GM12878 (cell line): Measurements from ENCODE around the gene NOTCH1. TPM values are rescaled to one million over a fixed set of nuclear protein-coding genes. Genes with fewer than 3 reads are reported as not detected.
A peak's percentile ranks its signal among the peaks of the same experiment; 100 is the strongest.

ENCODE experiments used
- ATAC-seq: fragments of 200-7000 bp; cut with Tn5 transposase; 3 replicates; pipeline ENCODE4 v1.9.1; 2020; ENCODE audit warnings: mild to moderate bottlenecking, moderate library complexity
- BruUV-seq: library from RNA; stranded (reverse); fragments of 400-500 nt; replicated peaks from 2 replicates; lab custom pipeline; 2021; lab: Mats Ljungman, UMichigan
- CTCF ChIA-PET: fragments of 300-600 bp; sonication (Branson Sonifier 250); formaldehyde crosslinking; extraction: SDS; loops from one replicate; lab custom pipeline; 2021; ENCODE audit warnings: inconsistent platforms; lab: Yijun Ruan, JAX
- POLR2A ChIA-PET: fragments of 350-600 bp; formaldehyde crosslinking; extraction: SDS; loops from one replicate; lab custom pipeline; 2021; ENCODE audit warnings: inconsistent platforms; lab: Charles Lee
- RAD21 ChIA-PET: fragments of 300-600 bp; sonication (Branson Sonifier 250); formaldehyde crosslinking; loops from one replicate; lab custom pipeline; 2023; ENCODE audit warnings: antibody characterized with exemption; ENCODE audit not compliant: unreplicated experiment; lab: Charles Lee
- SMC1A ChIA-PET: fragments of 300-600 bp; sonication (Branson Sonifier 250); formaldehyde crosslinking; loops from one replicate; lab custom pipeline; 2023; ENCODE audit not compliant: unreplicated experiment, uncharacterized antibody; lab: Charles Lee
- DNase-seq: peaks from one replicate; pipeline ENCODE4 v3.0.0-alpha.2; 2011; ENCODE audit warnings: low read depth, low spot score
- FAIRE-seq: peaks from 3 replicates; lab custom pipeline; 2011; peaks lifted over from hg19 to GRCh38; lab: Jason Lieb, UNC
- H2AFZ ChIP-seq: 2 replicates; pipeline ENCODE4 v1.6.0; 2011; ENCODE audit warnings: low read depth, low read length, control low read depth; ENCODE audit not compliant: control insufficient read depth
- H3K27ac ChIP-seq: 2 replicates; pipeline ENCODE4 v1.5.1; 2011; ENCODE audit warnings: control low read depth; ENCODE audit not compliant: control insufficient read depth, insufficient read depth
- H3K27me3 ChIP-seq, 2 experiments: replicated peaks in 1 of 2; 2 replicates each; pipeline versions ENCODE4 v1.6.0 to v1.6.1; 2011; ENCODE audit warnings: low read length in 1 of 2; ENCODE audit not compliant: control insufficient read depth in 2 of 2, insufficient read depth in 2 of 2
- H3K36me3 ChIP-seq, 2 experiments: 2 replicates each; pipeline ENCODE4 v1.5.1; 2011; ENCODE audit warnings: low read length in 1 of 2; ENCODE audit not compliant: control insufficient read depth in 2 of 2, insufficient read depth in 2 of 2
- H3K4me1 ChIP-seq: 2 replicates; pipeline ENCODE4 v1.6.1; 2011; ENCODE audit warnings: mild to moderate bottlenecking, low read length, moderate library complexity, mixed read lengths; ENCODE audit not compliant: control insufficient read depth, insufficient read depth
- H3K4me2 ChIP-seq: 2 replicates; pipeline ENCODE4 v1.6.0; 2011; ENCODE audit warnings: control low read depth; ENCODE audit not compliant: control insufficient read depth, insufficient read depth
- H3K4me3 ChIP-seq: fragments of 200-600 bp; sonication (generic); 2 replicates; pipeline ENCODE4 v1.5.1; 2016
- H3K79me2 ChIP-seq: 2 replicates; pipeline ENCODE4 v1.6.0; 2011; ENCODE audit warnings: low read length; ENCODE audit not compliant: control insufficient read depth, insufficient read depth
- H3K9ac ChIP-seq: 2 replicates; pipeline ENCODE4 v1.8.0; 2011; ENCODE audit warnings: low read length, control low read depth, mixed read lengths; ENCODE audit not compliant: control insufficient read depth, insufficient read depth
- H3K9me3 ChIP-seq: replicated peaks from 3 replicates; pipeline ENCODE4 v1.5.1; 2011; ENCODE audit warnings: mild to moderate bottlenecking, low read length; ENCODE audit not compliant: control insufficient read depth, insufficient read depth
- H4K20me1 ChIP-seq: 2 replicates; pipeline ENCODE4 v1.6.0; 2011; ENCODE audit not compliant: control insufficient read depth, insufficient read depth
- DPF2 ChIP-seq: fragments of 450-650 bp; IDR thresholded peaks from 2 replicates; pipeline ENCODE4 v1.6.1; 2017; ENCODE audit warnings: mild to moderate bottlenecking
- IKZF2 ChIP-seq, 2 experiments: fragments of 450-650 bp; IDR thresholded peaks; 2 replicates each; pipeline ENCODE4 v1.6.1; 2017; ENCODE audit warnings: mild to moderate bottlenecking in 2 of 2, moderate library complexity in 2 of 2
- IRF4 ChIP-seq: IDR thresholded peaks from 2 replicates; pipeline ENCODE4 v1.6.1; 2011; ENCODE audit warnings: low read depth, low read length
- PML ChIP-seq: IDR thresholded peaks from 2 replicates; pipeline ENCODE4 v1.6.1; 2012; ENCODE audit warnings: low read length, inconsistent platforms
- POLR2A ChIP-seq: IDR thresholded peaks from 2 replicates; pipeline ENCODE4 v1.6.1; 2011; ENCODE audit warnings: low read depth, mild to moderate bottlenecking, low read length
- RCOR1 ChIP-seq: conservative IDR thresholded peaks from 2 replicates; pipeline ENCODE4 v1.6.1; 2012; ENCODE audit warnings: low read depth, low read length, improper control_type of control experiment
- RUNX3 ChIP-seq: IDR thresholded peaks from 2 replicates; pipeline ENCODE4 v1.6.1; 2012; ENCODE audit warnings: low read length, inconsistent platforms
- SMC3 ChIP-seq: IDR thresholded peaks from 2 replicates; pipeline ENCODE4 v1.6.1; 2011; ENCODE audit warnings: low read length, improper control_type of control experiment, borderline replicate concordance
- SP1 ChIP-seq: IDR thresholded peaks from one replicate; pipeline ENCODE4 v1.6.1; 2011; ENCODE audit warnings: low read depth, low read length
- SUZ12 ChIP-seq: fragments of 200-600 bp; sonication (generic); IDR thresholded peaks from one replicate; pipeline ENCODE4 v1.6.1; 2018; ENCODE audit warnings: antibody characterized with exemption, mild to moderate bottlenecking; ENCODE audit not compliant: unreplicated experiment
- ZNF384 ChIP-seq: IDR thresholded peaks from 2 replicates; pipeline ENCODE4 v1.6.1; 2012; ENCODE audit warnings: low read depth, mild to moderate bottlenecking, low read length, improper control_type of control experiment, borderline replicate concordance
- WGBS: methylation state at CpG from one replicate; pipeline ENCODE4 v1.1.6; 2016; ENCODE audit warnings: low lambda C conversion rate; ENCODE audit not compliant: insufficient replicate concordance, insufficient coverage; ENCODE audit errors: missing lambda C conversion rate; 5-methylcytosine and 5-hydroxymethylcytosine counted together
- in situ Hi-C: fragments of 300-500 bp; cut with MboI; formaldehyde crosslinking; loops from 9 replicates; pipeline ENCODE4 v1.14.3; 2018; ENCODE audit warnings: mixed read lengths
- intact Hi-C: fragments of 100-400 bp; cut with micrococcal nuclease; formaldehyde crosslinking; loops from one replicate; pipeline ENCODE4 v1.14.2; 2022; ENCODE audit not compliant: unreplicated experiment
- polyA plus RNA-seq, 11 experiments: library from polyadenylated mRNA; depleted of rRNA in 4 of 11; unstranded in 6 of 11; stranded (reverse) in 5 of 11; fragments of >200 nt; fragmentation: Nextera tagmentation in 4 of 11; fragmentation: Illumina TruSeq in 1 of 11; extraction: Ambion mirVana in 4 of 11; extraction: Trizol in 1 of 11; gene quantifications; 1 replicate in 1 of 11; 2 replicates in 10 of 11; pipeline versions ENCODE4 v1.2.1 to v1.2.3, GENCODE V29; 2011 to 2016; ENCODE audit warnings: inconsistent platforms in 2 of 11, missing spikeins in 2 of 11, low read depth in 1 of 11
- total RNA-seq, 4 experiments: library from RNA; depleted of rRNA in 3 of 4; stranded (reverse); fragments of >200 nt in 3 of 4; fragmentation: Illumina TruSeq in 1 of 4; extraction: Trizol in 1 of 4; gene quantifications; 2 replicates each; pipeline versions ENCODE4 v1.2.1 to v1.2.3, GENCODE V29; 2013 to 2021
- TF ChIP-seq, protein P1 (sequence below): fragments of 450-650 bp; IDR thresholded peaks from 2 replicates; pipeline ENCODE4 v1.6.1; 2014; ENCODE audit warnings: mild to moderate bottlenecking
- TF ChIP-seq, protein P2 (sequence below): fragments of 450-650 bp; IDR thresholded peaks from 2 replicates; pipeline ENCODE4 v1.6.1; 2017; ENCODE audit warnings: low read depth, mild to moderate bottlenecking, moderate library complexity

The NOTCH1 gene
- total and polyA plus RNA-seq, 10 of the 15 experiments (the other 5 are each of a cell fraction or from before 2014, with no cell fraction given): 0.02 to 40.0 (median 3.7) TPM

- no peak overlapping the region for H3K4me3 ChIP-seq
- intact Hi-C loops (no loop called here), in situ Hi-C loops (no loop called here)
- WGBS: 98% methylated on average over 27 of the region's 27 CpGs
- peaks cover 2 to 69% of the 10 kb centered on the region in 2 experiments; a peak in 3 of 4 replicates for H3K36me3 ChIP-seq
- H2AFZ ChIP-seq: no peak overlapping the region
- ChIA-PET CTCF (no interaction called here), POLR2A (no interaction called here), SMC1A (no interaction called here), RAD21 (no interaction called here)
- no peak overlapping the region for H3K4me2 ChIP-seq
- no peak for DNase-seq
- H3K9ac ChIP-seq: no peak overlapping the region
- no peaks in the 10 kb centered on the region for H3K79me2 ChIP-seq
- H3K9me3 ChIP-seq: no peaks in the 10 kb centered on the region
- no peaks in the 10 kb centered on the region for H3K4me1 ChIP-seq
- BruUV-seq: no TSS peak
- H3K27ac ChIP-seq: no peak overlapping the region
- no peaks in the 10 kb centered on the region for H4K20me1 ChIP-seq
- FAIRE-seq: no peak
- no peak for ATAC-seq
- no peaks in the 10 kb centered on the region for H3K27me3 ChIP-seq
- TF ChIP-seq POLR2A: 0 out of 2 replicates have a peak, but pooled peaks have one; percentile 17
- no peak for TF ChIP-seq SMC3
- TF ChIP-seq, all 136 proteins: peak for 1
Observed at GRCh38 chr9:136509549-136509948, 36.3 kb downstream of the NOTCH1 start.

GRCh38 chr9:136508729-136509500 is 36.9 kb downstream of the NOTCH1 start:
- CTCF ChIA-PET: no interaction called here
- no peak for DNase-seq
- POLR2A ChIA-PET: no interaction called here
- in situ Hi-C loops: no loop called here
- H4K20me1 ChIP-seq: no peaks in the 10 kb centered on the region
- H3K4me2 ChIP-seq: no peak overlapping the region
- H3K9me3 ChIP-seq: no peaks in the 10 kb centered on the region
- H3K4me3 ChIP-seq: no peak overlapping the region
- H3K27ac ChIP-seq: no peak overlapping the region
- no peak overlapping the region for H3K9ac ChIP-seq
- H2AFZ ChIP-seq: no peak overlapping the region
- no peak for FAIRE-seq
- no peaks in the 10 kb centered on the region for H3K27me3 ChIP-seq
- SMC1A ChIA-PET: no interaction called here
- no TSS peak for BruUV-seq
- H3K79me2 ChIP-seq: no peaks in the 10 kb centered on the region
- ATAC-seq: no peak
- WGBS: 79% methylated on average over 34 of the region's 37 CpGs
- intact Hi-C loops: no loop called here
- H3K4me1 ChIP-seq: no peaks in the 10 kb centered on the region
- RAD21 ChIA-PET: no interaction called here
- H3K36me3 ChIP-seq: peaks cover 2 to 66% of the 10 kb centered on the region in 2 experiments; a peak in 3 of 4 replicates
- TF ChIP-seq ZNF384: no peak
- no peak for TF ChIP-seq IKZF2 (IDR thresholded peaks at IDR 0.05)
- no peak for TF ChIP-seq PML
- TF ChIP-seq, protein P1, sequence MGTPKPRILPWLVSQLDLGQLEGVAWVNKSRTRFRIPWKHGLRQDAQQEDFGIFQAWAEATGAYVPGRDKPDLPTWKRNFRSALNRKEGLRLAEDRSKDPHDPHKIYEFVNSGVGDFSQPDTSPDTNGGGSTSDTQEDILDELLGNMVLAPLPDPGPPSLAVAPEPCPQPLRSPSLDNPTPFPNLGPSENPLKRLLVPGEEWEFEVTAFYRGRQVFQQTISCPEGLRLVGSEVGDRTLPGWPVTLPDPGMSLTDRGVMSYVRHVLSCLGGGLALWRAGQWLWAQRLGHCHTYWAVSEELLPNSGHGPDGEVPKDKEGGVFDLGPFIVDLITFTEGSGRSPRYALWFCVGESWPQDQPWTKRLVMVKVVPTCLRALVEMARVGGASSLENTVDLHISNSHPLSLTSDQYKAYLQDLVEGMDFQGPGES: no peak
- TF ChIP-seq, protein P2, sequence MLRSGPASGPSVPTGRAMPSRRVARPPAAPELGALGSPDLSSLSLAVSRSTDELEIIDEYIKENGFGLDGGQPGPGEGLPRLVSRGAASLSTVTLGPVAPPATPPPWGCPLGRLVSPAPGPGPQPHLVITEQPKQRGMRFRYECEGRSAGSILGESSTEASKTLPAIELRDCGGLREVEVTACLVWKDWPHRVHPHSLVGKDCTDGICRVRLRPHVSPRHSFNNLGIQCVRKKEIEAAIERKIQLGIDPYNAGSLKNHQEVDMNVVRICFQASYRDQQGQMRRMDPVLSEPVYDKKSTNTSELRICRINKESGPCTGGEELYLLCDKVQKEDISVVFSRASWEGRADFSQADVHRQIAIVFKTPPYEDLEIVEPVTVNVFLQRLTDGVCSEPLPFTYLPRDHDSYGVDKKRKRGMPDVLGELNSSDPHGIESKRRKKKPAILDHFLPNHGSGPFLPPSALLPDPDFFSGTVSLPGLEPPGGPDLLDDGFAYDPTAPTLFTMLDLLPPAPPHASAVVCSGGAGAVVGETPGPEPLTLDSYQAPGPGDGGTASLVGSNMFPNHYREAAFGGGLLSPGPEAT: no peak
- no peak for TF ChIP-seq RCOR1
- TF ChIP-seq DPF2: no peak
- TF ChIP-seq RUNX3: no peak
- no peak for TF ChIP-seq SUZ12
- no peak for TF ChIP-seq IRF4
- no peak for TF ChIP-seq SP1
